B cell (primary cell): ENCODE measurements around the gene PCDHA10.

Source experiments
- EZH2 ChIP-seq: IDR thresholded peaks from 2 replicates; pipeline ENCODE4 v1.6.1; 2012; ENCODE audit warnings: borderline replicate concordance, low read depth, mild to moderate bottlenecking, moderate library complexity, low read length; ENCODE audit not compliant: insufficient read depth, poor library complexity, severe bottlenecking
- TF ChIP-seq, protein P1 (sequence below): fragments of 200-600 bp; IDR thresholded peaks from one replicate; pipeline ENCODE4 v1.8.0; 2022; ENCODE audit warnings: antibody characterized with exemption, mild to moderate bottlenecking

DNA sequence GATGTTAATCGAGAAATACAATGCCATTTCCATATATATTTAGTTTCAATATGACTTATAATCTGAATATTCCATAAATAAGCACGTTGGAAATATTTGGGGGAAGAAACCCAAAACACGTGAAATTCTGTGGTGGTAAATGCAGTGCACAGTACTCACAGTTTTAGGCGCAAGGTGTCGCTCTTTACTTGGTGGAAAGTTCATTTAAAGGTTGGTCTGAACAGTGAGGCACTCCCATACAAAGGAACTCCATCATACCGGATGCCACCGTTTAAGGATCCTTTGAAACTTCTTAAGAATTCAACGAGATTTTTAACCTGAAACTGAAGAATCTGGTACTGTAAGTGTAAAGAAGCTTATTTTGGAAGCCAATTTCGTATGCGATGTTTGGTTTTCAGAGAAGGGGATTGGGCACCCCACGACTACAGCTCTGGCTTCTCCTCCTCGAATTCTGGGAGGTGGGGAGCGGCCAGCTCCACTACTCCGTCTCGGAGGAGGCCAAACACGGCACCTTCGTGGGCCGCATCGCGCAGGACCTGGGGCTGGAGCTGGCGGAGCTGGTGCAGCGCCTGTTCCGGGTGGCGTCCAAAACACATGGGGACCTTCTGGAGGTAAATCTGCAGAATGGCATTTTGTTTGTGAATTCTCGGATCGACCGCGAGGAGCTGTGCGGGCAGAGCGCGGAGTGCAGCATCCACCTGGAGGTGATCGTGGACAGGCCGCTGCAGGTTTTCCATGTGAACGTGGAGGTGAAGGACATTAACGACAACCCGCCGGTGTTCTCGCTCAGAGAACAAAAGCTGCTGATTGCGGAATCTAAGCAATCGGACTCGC, 13.2 kb downstream of the PCDHA10 start, which contains the start of gene PCDHA11:
- TF ChIP-seq, protein P1, sequence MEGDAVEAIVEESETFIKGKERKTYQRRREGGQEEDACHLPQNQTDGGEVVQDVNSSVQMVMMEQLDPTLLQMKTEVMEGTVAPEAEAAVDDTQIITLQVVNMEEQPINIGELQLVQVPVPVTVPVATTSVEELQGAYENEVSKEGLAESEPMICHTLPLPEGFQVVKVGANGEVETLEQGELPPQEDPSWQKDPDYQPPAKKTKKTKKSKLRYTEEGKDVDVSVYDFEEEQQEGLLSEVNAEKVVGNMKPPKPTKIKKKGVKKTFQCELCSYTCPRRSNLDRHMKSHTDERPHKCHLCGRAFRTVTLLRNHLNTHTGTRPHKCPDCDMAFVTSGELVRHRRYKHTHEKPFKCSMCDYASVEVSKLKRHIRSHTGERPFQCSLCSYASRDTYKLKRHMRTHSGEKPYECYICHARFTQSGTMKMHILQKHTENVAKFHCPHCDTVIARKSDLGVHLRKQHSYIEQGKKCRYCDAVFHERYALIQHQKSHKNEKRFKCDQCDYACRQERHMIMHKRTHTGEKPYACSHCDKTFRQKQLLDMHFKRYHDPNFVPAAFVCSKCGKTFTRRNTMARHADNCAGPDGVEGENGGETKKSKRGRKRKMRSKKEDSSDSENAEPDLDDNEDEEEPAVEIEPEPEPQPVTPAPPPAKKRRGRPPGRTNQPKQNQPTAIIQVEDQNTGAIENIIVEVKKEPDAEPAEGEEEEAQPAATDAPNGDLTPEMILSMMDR, result no peak
- TF ChIP-seq EZH2, result no peak
